ENCODE data around the gene MAPK8IP1.
"Not testable (repeated sequence)": the region's sequence is repeated elsewhere in the genome, so short reads cannot be mapped to it uniquely, and the experiment has no call there.

- not testable (repeated sequence) for TF ChIP-seq POLR2AphosphoS5 (IDR thresholded peaks at IDR 0.05); EP300 (IDR thresholded peaks at IDR 0.05; ENCODE audit: low read depth)
Measured at GRCh38 chr11:45840251-45840650, 45.2 kb upstream of the MAPK8IP1 start.

Measured in transverse colon (tissue), 3 donors.